C4-2B (cell line): ENCODE data around the gene RNF41.

Source experiments
- H3K27ac ChIP-seq: fragments of 450-650 bp; 2 replicates; pipeline ENCODE4 v1.5.1; 2017
- ZFX ChIP-seq: fragments of 450-650 bp; IDR thresholded peaks from 2 replicates; pipeline ENCODE4 v1.6.1; 2017
- TF ChIP-seq, protein P1 (sequence below): fragments of 450-650 bp; conservative IDR thresholded peaks from 2 replicates; pipeline ENCODE4 v1.5.1; 2017; ENCODE audit warnings: mild to moderate bottlenecking

RNF41 gene

DNA sequence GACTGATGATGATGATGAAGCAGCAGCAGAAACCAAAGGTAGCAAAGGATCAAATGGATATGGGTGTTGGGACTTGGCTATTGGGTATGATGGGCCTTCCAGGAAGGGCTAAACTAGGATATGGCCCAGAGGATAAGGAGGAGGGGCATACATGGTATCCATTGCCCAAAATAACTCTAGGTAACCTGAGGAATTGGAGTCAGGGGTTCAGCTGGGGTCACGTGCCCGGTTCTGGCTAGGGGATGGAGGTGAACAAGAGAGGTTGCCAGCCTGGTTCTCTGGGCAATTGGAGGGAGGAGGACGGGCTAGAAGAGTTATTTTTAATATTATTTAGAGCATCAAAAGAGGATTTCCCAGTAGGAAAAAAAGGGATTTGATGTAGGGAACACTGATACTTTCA, 39.2 kb upstream of the RNF41 start:
- TF ChIP-seq, protein P1, sequence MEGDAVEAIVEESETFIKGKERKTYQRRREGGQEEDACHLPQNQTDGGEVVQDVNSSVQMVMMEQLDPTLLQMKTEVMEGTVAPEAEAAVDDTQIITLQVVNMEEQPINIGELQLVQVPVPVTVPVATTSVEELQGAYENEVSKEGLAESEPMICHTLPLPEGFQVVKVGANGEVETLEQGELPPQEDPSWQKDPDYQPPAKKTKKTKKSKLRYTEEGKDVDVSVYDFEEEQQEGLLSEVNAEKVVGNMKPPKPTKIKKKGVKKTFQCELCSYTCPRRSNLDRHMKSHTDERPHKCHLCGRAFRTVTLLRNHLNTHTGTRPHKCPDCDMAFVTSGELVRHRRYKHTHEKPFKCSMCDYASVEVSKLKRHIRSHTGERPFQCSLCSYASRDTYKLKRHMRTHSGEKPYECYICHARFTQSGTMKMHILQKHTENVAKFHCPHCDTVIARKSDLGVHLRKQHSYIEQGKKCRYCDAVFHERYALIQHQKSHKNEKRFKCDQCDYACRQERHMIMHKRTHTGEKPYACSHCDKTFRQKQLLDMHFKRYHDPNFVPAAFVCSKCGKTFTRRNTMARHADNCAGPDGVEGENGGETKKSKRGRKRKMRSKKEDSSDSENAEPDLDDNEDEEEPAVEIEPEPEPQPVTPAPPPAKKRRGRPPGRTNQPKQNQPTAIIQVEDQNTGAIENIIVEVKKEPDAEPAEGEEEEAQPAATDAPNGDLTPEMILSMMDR, result no peak
- TF ChIP-seq ZFX, result no peak
- no peak overlapping the region for H3K27ac ChIP-seq

- H3K27ac ChIP-seq, result no peak overlapping the region
- TF ChIP-seq ZFX, result no peak
- TF ChIP-seq, protein P1, result no peak
Measured at GRCh38 chr12:56260380-56260779, 38.7 kb upstream of the RNF41 start.

DNA sequence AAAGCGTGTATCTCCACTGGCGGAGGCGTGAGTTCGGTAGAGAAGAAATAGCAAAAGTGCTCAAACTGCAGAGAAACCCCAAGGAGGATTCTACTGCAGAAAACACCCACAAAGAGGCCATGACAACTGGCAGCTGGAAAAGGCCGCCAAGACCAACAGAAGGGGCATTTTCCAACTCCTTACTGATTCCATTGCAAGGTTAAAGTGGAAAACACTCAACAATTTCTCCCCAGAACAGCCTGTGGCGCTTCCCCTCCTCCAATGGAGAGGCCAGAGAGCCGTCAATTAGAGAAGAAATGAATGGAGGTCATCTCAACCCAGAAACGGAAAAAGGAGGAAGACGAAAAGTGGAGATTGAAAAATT, 37.1 kb upstream of the RNF41 start:
- peak overlapping the region; percentile 80 for H3K27ac ChIP-seq
- no peak for TF ChIP-seq ZFX
- TF ChIP-seq, protein P1, result no peak; the same call in 1 of the 2 replicates

- H3K27ac ChIP-seq, result peak within 1 kb of the TSS; percentile 80
- TF ChIP-seq, protein P1, result peak; percentile 96
- peak; percentile 100 for TF ChIP-seq ZFX
Measured at GRCh38 chr12:56258068-56258819, 36.5 kb upstream of the RNF41 start, which contains the start of gene ANKRD52. Gene ANKRD52 (minus strand): TSS chr12:56258384. CDS start chr12:56258269, 115 bp downstream.

- peak overlapping the region; percentile 80 for H3K27ac ChIP-seq
- TF ChIP-seq, protein P1, result no peak
- TF ChIP-seq ZFX, result no peak
Measured at GRCh38 chr12:56257491-56258067, 35.9 kb upstream of the RNF41 start.

GRCh38 chr12:56257071-56257470, 35.3 kb upstream of the RNF41 start:
- TF ChIP-seq, protein P1, result no peak
- no peak for TF ChIP-seq ZFX
- H3K27ac ChIP-seq, result peak overlapping the region; percentile 80

GRCh38 chr12:56256326-56256960, 34.7 kb upstream of the RNF41 start:
- TF ChIP-seq, protein P1, result no peak
- no peak for TF ChIP-seq ZFX
- peak overlapping the region; percentile 80; the same call in 1 of the 2 replicates for H3K27ac ChIP-seq
